CD4-positive, alpha-beta T cell treated with Interleukin-15 for 4 hours (primary cell): ENCODE data around the gene FIS1.
A peak's percentile ranks its signal among the peaks of the same experiment; 100 is the strongest.
"Not testable (repeated sequence)": the region's sequence is repeated elsewhere in the genome, so short reads cannot be mapped to it uniquely, and the experiment has no call there.

Experiments
- DNase-seq: peaks from one replicate; pipeline ENCODE4 v3.0.0-alpha.2; 2020; ENCODE audit warnings: low spot score

Gene FIS1

DNA sequence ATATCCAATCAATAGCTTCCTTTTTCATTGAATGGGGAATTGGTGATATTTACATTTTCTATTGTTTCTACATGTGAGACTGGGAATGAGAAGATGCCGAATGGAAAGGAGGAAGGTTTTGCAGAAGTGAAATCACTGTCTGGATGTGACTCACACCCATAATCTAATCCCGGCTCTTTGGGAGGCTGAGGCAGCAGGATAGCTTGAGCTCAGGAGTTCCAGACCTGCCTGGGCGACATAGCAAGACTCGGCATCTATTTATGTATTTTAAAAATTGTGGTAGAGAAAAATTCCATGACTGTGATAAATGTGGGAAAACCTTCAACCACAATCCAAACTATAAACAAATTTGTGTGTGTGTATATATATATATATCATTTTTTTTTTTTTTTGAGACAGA lies 10.9 kb upstream of the FIS1 start:
- DNase-seq, result no peak

DNA sequence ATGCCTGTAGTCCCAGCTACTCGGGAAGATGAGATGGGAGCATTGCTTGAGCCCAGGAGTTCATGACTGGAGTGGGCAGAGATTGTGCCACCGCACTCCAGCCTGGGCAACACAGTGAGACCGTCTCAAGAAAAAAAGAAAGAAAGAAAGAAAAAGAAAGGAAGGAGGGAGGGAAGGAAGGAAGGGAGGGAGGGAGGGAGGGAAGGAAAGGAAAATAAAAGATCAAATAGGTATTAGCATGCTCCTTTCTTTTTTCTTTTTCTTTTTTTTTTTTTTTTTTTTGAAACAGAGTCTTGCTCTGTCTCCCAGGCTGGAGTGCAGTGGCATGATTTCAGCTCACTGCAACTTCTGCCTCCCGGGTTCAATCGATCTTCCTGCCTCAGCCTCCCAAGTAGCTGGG lies 8.3 kb upstream of the FIS1 start:
- DNase-seq, result not testable (repeated sequence)

DNA sequence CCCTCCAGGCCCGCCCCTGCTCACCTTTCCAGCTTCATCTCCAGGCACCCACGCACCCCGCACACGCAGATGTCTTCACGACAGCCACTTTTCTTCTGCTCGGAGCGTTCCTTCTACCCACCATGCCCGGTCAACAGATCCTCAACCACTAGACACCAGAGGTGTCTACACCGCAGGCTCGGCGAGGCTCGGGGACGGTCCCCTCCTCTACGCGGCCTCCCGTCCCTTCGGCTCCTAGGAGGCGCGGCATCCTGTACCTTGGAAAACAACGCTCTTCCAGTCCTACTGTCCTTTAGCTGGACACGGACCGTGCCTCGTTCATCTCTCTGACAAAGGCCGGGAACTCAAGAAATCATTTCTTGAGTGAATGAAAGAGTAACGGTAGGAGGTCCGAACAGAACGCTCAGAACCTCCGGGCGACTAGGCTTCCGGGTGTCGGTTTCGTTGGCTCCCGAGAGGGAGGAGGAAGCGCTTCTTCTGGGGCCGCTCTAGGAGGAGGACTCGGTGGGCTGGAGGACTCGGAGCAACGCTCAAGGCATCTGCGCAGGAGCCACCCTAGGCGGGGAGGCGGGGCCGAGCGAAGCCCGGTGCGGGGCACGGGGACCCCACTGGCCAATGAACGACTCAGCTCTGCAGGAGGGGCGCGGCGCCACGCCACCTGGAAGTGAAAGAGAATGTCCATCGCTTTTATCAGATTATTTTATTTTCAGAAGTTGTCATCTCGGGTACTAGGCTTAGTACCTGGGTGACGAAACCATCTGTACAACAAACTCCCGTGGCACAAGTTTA lies 7.2 kb upstream of the FIS1 start:
- peak; percentile 99 for DNase-seq

DNA sequence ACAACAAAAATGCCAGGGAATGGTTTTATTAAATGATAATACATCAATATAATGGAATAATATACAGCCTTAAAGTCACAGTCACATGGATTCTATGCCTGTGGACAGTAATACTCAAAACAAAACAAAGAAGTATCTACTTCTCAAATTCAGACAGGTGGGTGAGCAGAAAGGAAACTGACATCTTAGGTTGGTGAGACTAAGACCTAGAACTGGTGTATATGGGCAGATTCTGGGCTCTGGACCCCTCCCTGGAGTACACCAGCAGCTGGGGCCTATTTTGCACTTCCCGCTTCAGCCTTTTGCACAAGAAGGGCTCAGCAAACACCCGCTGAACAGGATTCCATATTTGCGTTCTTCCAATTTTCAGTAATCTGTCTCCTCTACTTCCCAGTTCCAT lies 5.4 kb upstream of the FIS1 start:
- DNase-seq, result no peak

DNA sequence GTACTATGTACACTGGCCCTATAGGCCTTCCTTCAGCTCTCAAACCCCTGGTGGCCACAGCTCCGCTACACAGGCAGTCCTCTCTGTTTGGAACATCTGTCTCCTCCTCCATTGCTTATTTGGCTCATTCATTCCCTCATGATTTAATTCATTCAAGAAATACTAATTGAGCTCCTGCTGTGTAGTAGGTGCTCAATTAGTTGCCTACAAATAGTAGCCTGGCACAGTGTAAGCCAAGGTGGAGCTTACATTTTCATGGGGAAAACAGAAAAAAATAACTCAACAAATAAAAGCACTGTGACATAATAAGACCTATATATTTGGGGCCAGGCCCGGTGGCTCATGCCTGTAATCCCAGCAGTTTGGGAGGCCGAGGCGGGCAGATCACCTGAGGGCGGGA lies 3.4 kb upstream of the FIS1 start:
- DNase-seq, result no peak

DNA sequence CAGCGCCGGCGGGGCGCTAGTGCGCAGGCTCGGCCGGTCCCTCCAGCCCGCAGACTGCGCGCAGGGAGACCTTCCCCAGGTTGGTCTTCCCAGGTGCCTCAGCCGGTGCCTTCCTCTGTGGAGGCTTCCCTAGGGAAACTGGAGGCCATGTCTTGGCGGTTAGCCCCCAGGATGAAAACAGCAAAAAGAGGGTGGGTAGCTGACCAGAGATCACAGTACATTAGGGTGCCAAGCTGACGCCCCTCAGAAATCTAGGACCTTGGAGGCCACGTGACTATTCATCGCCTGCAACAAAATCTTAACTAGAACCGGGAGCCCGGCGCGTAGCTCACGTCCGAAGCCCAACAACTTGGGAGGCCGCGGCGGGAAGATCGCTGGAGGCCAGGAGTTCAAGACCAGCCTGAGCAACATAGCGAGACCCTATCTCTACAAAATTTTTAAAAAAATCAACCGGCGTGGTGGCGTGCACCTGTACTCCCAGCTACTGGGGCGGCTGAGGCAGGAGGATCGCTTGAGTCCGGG lies 327 bp upstream of the FIS1 start:
- DNase-seq, result no peak

DNA sequence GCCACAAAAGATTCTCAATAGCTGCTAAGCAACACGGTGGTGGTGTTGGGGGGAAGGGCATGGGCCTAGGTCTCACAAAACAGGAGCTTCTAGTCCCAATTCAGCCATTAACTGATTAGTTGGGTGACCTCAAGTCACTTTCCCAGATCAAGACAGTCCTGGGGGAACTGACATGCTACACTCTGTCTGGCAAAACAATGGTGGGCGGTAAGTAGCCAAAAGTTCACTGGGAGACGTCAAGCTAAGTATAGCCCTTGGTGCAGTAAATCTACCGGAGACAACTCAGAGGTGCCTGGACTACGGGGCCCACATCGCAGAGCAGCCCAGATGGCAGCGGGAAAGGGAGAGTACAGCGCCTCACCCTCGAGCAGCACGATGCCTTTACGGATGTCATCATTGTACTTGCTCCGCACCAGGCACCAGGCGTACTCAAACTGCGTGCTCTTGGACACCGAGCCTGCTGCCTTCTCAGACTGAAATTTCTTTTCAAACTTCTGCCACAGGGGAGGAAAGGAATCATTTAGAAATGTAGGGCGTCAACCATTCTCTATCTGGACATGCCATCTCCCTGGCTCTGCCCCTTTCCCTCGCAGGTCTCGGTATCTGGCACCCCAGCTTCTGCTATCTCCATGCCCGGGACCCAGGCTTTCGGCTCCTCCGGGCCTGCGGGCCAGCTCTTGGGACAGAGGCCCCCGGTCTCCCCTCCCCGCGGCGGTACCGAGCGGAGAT lies 1.1 kb downstream of the FIS1 start:
- peak; percentile 3 for DNase-seq

DNA sequence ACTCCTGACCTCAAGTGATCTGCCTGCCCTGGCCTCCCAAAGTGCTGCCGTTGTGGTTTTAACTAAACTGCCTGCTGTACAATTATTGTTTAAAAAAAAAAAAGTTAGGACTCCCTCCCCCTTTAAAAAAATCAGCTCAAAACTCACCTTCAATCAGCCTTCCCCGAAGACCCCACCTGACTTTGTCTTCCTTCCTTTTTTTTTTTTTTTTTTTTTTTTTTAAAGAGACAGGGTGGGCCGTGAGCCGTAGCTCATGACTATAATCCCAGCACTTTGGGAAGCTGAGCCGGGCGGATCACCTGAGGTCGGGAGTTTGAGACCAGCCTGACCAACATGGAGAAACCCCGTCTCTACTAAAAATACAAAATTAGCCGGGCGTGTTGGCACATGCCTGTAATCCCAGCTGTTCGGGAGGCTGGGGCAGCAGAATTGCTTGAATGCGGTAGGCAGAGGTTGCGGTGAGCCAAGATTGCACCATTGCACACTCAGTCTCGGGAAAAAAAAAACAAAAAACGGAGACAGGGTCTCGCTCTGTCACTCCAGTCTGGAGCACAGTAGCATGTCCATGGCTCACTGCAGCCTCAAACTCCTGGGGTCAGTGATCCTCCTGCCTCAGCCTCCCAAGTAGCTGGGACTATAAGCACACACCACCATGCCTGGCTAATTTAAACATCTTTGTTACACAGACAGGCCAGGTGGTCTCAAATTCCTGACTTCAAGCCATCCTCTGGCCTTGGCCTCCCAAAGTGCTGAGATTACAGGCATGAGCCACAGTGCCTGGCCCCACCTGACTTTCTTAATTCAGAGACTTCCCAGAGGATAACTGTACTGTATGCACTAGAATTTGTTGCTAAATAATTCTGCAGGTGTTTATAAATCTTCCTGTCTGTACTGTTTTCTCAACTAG lies 3.2 kb downstream of the FIS1 start:
- no peak for DNase-seq

DNA sequence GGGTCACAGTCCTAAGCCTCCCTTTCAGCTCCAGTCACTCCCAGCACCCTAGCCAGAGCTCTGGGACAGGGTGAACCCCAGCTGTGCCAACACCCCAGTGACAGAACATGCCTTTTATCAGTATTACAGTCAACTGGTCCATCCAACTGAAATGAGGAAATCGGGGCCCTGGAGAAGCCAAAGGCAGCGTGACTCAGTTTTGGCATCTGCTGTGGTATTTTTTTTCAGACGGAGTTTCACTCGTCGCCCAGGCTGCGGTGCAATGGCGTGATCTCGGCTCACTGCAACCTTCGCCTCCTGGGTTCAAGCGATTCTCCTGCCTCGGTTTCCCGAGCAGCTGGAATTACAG lies 3.9 kb downstream of the FIS1 start:
- no peak for DNase-seq

DNA sequence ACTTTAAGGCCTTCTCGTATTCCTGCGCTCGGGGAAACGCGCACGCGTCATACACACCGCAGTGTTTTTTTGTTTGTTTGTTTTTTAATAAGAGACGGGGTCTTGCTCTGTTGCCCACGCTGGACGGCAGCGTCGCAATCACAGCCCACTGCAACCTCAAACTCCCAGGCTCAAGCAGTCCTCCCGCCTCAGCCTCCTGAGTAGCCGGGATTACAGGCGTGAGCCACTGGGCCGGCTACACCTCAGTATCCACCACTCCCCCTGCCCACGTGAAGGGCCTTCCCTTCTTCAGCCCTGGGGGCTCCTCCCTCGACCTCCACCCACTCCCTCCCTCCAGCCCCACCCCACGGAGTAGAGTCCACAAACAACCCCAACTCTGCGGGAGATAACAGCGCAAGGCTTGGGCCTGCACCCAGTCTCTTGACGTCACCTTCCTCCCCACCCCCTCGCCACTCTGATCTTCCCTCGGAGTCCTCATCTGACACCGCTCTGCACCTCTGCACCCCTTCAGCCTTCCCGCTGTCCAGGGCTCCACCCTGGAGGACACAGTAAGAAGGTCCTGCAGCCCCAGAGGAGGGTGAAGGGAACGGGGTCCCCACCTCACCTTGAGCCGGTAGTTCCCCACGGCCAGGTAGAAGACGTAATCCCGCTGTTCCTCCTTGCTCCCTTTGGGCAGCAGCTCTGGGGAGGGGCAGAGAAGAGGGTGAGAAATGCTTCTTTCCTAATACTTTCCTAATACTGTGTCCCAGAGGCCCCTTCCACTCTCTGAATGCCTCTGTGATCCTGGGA lies 4.5 kb downstream of the FIS1 start:
- DNase-seq, result no peak

DNA sequence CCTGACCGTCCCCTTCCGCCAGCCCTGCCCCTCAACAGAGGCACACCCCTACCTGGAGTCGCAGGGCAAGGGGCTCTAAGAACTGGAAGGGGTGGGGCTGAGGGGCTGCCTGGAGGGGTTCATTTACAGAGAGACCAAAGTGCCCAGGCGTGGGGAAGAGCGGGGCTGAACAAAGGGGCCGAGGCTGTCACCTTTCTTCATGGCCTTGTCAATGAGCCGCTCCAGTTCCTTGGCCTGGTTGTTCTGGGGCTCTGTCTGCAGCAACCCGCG lies 5.0 kb downstream of the FIS1 start:
- DNase-seq, result no peak

DNA sequence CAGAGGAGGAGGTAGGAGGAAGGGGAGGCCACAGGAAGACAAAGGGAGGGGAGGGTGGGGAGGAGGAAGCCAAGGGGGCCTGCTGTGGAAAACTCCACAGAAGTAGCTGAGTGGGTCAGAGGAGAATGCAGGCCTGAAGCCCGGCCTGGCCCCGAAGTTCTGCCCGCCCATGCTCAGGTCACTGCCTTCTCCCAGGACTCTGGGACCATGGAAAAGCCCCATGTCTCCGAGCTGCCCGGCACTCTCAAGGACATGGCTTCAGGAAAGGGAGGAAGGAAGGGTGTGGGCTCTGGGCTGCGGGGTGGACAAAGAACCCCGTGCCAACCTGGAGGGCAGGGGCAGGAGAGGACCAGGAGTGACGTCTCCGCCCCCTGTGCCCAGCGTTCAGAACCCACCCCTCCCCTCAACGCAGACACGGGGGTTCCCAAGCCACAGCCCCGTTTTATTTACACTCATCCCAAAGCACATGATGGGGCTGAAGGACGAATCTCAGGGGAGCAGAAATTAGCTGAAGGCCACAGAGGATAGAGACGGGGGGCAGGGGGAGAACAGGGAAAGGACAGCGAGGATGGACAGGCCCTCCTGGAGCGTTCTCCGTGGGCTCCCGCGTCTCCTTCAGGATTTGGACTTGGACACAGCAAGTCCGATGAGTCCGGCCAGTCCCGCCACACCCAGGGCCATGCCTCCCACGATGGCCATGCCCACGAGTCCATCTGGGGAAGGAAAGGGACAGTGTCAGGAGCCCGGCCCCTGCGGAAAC lies 5.5 kb downstream of the FIS1 start:
- no peak for DNase-seq

DNA sequence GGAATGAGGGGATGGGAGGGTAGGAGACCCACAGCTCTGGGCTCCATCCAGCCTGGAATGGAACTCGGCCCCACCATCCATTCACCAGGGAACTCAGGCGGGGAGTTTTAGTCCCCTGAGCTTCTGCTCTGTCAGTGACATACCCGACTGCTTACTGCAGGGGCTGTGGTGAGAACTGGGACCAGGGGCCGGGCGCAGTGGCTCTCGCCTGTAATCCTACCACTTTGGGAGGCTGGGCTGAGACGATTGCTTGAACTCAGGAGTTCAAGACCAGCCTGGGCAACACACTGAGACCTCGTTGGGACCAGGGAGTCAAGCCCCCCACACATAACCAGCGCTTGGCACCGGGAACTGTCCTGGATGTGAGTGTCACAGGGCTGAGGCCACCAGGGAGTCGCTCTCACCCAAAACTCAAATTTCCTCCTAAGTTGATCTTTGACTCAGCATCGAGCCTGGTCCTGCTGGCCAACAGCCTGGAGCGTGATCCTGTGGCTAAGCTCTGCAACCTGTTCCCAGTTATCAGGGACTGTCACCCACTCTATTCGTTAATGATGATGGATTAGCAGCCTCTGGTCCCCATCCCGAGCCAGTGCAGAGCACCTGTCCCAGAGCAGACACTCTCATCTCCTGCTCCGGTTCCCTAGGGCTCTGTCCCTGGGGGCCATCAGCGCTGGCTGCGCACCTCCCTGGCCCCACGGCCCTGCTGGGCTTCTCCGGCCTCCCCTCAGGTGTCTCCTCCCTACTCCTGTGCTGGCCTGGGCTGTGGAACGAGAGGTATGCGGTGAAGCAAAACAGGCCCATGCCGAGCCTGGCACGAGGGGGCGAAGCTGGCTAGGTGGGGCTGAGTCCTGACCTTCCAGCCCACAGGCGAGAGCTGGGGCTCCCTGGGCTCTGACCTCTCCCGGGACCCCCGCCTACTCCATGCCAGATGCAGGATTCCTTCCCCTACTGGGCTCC lies 6.4 kb downstream of the FIS1 start:
- DNase-seq, result no peak

DNA sequence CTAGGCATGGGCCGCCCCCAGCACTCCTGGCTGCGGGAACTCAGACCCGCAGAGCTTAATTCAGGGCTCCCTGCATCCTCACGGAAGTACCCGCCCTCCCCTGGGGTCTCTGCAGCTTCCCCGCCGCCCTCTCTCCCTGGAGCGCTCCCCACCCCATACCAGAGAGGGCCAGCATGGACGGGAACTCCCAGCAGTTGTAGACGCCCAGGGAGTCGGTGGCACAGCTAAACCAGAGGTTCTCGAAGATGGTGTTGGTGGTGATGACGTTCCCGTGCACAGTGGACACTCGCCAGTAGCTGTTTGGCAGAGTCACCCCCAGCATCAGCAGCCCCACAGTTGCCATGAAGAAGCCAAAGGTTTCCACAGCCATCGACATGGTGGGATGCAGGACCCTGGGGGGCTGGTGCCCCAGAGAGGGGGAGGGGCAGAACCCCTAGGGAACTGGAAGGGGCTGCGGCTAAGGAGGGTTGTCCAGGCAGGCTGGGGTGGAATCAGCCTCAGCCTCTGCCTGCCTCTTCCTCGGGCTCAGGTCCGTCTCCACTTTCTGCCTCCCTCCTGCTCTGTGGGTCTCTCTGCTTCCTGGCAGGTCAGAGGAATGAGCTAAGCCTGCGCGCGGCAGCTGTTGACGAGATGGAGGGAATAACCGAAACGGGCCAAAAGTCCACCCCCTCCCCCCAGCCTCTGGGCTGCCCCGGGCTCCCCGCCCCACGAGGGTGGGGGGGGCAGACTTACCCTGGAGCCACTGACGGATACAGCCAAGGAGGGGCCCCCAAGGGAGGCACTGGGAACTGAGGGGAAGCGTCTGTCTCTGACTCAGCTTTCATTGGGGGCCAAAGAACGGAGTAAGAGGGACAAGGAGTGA lies 7.4 kb downstream of the FIS1 start, which contains the start of gene CLDN15:
TSS of gene CLDN15 (minus strand) at position 597 of the 862 bp plus-strand sequence. CDS start at position 376, 221 bp downstream.
- no peak for DNase-seq

DNA sequence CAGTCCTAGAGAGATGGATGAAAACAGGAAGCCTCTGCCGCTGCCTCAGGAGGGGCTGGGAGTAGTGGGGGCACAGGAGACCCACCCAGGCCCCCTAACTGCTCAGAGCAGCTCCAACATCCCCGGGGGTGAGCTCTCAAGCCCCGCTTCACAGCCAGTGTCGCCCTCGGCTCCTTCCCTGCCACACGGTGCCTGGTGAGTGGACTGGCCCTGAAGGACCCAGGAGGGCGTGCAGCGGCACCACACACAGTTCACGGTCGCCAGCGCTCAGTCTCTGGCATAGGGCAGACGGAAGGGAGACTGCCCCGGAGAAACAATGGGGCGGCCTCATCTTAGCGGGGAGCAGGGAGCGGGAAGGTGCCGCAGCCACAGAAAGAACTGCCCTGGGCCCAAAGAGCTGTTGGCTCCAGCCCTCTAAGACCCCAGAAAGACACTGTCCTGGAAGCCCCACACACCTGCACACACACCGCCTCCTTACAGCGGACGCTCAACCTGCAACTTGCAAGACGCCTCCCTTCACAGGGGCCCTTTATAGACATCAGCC lies 8.5 kb downstream of the FIS1 start:
- DNase-seq, result no peak

DNA sequence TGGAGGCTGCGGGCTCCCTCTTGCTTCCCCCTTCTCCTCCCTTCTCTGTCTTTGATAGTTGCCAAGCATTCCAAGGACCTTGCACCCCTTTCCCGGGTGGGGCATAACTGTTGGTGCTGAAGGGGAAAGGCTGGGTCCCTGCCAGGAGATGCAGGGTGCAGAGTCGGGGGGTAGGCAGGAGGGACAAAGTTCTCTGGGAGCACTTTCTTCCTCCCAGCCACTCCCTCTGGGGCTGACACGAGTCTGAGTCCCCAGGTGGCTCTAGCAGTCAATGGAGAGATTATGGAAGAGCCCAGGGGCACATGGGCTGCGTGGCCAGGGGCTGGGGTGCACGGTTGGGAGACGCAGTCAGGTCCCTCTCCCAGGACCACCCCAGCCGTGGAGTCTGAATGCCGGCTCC lies 9.4 kb downstream of the FIS1 start:
- DNase-seq, result no peak

DNA sequence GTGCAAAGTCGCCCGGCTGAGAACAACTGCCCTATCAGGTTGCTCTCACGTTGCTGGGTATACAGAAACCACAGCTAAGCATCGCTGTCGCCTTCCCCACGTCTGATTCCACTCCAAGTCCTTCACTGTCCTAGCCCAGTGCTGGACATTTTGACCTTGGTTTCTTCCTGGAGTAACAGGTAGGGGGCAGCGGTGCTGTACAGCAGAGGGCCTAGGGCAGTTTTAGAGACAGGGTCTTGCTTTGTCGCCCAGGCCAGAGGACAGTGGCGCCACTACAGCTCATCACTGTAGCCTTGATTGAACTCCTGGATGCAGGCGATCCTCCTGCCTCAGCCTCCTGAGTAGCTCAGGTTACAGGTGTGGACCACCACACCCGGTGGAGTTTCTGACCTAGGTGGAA lies 9.8 kb downstream of the FIS1 start:
- no peak for DNase-seq

DNA sequence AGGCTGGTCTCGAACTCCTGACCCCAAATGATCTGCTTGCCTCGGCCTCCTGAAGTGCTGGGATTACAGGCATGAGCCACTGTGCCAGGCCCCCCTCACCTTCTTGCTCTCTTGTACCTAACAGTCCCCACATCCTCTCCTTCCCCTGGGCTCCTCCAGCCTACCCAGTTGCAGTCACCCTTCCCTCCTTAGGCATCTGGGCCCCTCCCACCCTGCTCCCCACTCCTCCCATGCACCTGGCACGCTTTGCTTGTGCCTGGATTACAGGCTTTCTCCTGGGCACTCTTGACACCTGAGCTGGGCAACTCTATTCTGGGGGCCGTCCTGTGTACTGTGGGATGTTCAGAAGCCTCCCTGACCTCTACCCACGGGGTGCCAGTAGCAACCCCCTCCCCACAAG lies 10.2 kb downstream of the FIS1 start:
- no peak for DNase-seq
